Inferior parietal cortex (tissue), 1 donor: ENCODE data around the gene PCP4L1.
"Not testable (repeated sequence)": the region's sequence is repeated elsewhere in the genome, so short reads cannot be mapped to it uniquely, and the experiment has no call there.

Source experiments
- DNase-seq: peaks from one replicate; pipeline ENCODE4 v3.0.0-alpha.2; 2016; ENCODE audit errors: extremely low spot score

PCP4L1 gene

GRCh38 chr1:161314201-161314981, 55.8 kb downstream of the PCP4L1 start, which contains the start of gene SDHC:
SDHC (plus strand) TSS chr1:161314381; CDS start chr1:161314406, 25 bp downstream.
- peak; percentile 95 for DNase-seq

- not testable (repeated sequence) for DNase-seq
Measured at GRCh38 chr1:161315841-161316674, 57.5 kb downstream of the PCP4L1 start.

DNA sequence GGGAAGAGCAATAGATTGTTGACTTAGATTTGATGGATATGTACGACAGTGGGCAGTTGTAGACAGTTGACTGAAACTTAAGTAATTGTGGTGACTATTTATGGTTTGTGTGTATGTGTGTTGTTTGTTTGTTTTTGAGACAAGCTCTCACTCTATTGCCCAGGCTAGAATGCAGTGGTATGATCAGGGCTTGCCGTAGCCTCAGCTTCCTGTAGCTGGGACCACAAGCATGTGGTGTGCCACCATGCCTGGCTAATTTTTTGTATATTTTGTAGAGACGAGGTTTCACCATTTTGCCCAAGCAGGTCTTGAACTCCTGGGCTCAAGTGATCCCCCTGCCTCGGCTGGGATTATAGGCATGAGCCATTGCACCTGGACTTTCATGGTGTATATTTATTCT, 65.5 kb downstream of the PCP4L1 start:
- no peak for DNase-seq

- no peak for DNase-seq
Measured at GRCh38 chr1:161330346-161330745, 71.8 kb downstream of the PCP4L1 start.

DNA sequence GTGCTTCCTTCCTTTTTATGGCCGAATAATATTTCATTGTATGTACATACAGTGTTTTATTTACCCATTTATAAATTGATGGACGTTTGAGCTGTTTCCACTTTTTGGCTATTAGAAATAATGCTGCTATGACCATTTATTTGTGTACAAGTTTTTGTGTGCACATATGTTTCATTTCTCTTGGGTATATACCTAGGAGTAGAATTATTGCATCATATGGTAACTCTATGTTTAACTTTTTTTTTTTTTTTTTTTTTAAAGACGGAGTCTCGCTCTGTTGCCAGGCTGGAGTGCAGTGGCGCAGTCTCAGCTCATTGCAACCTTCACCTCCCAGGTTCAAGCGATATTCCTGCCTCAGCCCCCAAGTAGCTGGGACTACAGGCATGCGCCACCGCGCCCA, 74.6 kb downstream of the PCP4L1 start:
- no peak for DNase-seq
